Activated gamma-delta T cell (primary cell): ENCODE measurements around the gene ALOX12B.
"Not testable (repeated sequence)": the region's sequence is repeated elsewhere in the genome, so short reads cannot be mapped to it uniquely, and the experiment has no call there.

Experiments used
- DNase-seq: peaks from one replicate; lab custom pipeline; 2025; lab: John Stamatoyannopoulos, UW

ALOX12B gene

GRCh38 chr17:8064561-8065019 lies 22.9 kb downstream of the ALOX12B start:
- no peak for DNase-seq

DNA sequence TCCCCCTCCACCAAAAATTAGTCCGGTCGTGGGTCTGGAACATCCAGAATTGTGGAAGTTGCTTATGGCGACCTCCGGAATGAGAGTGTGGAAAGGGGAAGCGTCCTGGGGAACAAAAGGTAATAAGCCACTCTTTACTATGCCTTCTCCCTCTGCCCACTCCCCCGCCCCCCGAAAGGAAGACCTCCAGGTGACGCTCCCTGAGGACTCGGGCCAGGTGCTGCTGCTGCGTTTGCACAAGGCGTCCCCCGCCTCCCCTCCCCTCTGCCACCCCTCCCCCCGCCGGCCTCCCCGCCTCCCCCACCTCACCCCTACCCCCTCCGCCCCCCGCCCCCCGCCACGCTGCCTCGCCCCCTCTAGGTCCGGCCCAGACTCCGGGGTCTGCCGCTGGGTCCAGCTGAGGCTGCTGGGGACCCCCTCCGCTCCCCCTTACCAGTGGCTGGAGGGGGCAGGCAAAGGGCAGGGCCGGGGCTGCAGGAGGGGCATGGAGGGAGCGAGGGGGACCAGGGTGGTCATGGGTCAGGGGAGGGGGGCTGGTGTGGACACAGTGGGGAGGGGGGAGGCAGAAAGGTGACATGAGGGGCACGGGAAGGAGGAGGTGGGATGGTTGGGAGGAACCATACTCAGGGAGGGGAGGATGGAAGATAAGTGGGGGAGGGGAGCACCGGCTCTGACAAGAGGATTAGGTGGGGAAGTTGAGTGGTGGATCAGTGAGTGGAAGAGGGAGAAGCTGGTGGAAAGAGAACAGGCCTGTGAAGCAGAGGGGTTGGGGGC lies 23.6 kb downstream of the ALOX12B start:
- DNase-seq = no peak

DNA sequence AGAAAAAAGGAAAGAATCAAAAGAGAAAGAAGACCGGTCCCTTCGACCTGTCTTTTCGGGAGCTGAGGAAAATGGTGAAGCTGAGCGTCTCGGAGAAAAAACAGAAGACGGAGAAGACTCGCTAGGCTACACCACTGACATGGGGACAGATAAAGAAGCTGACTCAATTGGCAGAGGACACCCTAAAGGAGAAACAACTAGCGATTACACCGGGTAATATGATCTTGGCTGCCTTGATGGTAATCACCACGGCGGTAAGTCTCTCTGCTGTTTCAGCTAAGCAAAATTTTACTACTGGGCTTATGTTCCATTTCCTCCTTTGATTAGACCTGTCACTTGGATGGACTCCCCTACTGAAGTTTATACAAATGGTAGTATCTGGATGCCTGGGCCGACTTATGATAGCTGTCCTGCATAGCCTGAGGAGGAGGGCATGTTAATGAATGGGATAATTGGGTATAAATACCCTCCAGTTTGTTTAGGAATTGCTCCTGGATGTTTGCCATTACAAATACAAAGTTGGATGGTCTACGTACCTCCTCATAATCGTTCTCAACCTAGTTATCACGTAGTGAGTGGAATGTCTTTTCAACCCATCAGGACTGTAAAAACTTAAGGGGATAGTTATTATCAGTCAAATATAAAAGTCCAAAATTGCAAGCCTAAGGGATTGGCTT lies 24.6 kb downstream of the ALOX12B start:
- no peak for DNase-seq

GRCh38 chr17:8062435-8062806 lies 25.1 kb downstream of the ALOX12B start:
- no peak for DNase-seq

DNA sequence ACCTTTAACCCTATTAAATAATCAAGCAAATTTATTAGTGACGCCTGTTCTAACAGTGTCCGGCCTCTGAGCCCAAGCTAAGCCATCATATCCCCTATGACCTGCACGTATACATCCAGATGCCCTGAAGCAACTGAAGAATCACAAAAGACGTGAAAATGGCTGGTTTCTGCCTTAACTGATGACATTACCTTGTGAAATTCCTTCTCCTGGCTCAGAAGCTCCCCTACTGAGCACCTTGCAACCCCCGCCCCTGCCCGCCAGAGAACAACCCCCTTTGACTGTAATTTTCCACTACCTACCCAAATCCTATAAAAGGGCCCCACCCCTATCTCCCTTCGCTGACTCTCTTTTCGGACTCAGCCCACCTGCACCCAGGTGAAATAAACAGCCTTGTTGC lies 25.7 kb downstream of the ALOX12B start:
- DNase-seq = not testable (repeated sequence)

DNA sequence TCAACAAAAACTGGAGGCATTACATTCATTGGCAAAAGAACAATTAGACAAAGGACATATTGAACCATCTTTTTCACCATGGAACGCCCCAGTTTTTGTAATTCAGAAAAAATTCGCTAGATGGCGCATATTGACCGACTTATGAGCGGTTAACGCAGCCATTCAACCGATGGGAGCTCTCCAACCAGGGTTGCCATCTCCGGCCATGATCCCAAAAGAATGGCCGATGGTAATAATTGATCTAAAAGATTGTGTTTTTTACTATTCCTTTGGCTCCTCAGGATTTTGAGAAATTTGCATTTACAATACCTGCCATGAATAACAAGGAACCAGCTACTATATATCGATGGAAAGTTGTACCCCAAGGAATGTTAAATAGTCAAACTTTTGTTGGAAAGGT lies 27.2 kb downstream of the ALOX12B start:
- no peak for DNase-seq

GRCh38 chr17:8059131-8059530 lies 28.4 kb downstream of the ALOX12B start:
- no peak for DNase-seq

DNA sequence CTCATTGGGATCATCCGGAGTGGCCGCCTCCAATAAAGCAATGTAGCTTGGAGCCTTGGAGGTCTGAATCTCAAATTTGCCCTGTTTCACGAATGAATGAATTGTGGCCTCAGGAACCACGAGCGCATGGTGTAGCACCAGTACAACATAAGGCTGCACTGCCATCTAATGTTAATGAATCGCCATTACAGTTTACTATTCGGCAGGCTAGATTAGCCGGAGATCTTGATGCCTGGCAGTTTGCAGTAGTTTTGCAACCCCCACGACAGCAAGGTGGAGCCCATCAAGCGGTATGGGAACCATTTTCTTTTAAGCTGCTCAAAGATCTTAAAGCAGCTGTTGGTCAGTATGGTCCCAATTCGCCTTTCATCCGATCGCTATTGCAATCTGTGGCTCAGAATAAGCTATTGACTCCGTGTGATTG lies 29.8 kb downstream of the ALOX12B start:
- no peak for DNase-seq

DNA sequence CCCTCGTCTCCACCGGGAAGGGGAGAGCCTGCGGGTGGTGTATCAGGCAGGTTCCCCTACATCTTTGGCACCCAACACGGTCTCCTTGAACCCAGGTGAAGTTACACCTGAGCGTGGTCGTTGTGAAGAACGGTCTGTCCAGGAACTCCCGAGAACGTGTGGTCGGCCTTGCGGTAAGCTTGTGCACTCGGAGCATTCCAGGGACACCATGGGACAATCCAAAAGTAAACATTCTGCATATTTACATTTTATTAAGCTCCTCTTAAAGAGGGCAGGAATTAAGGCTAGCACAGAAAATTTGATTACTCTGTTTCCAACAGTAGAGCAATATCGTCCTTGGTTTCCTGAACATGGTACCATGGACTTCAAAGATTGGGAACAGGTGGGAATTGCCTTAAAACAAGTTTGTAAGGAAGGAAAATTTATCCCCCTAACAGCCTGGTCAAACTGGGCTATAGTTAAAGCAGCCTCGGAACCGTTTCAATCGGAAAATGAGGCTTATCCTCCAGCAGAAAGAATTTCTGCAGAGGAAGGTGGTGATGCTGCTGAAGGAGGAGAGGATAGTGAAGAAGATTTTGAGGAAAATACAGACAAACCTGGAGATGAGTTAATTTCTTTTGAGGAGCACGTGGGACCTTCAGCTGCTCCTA lies 30.4 kb downstream of the ALOX12B start:
- DNase-seq = no peak

DNA sequence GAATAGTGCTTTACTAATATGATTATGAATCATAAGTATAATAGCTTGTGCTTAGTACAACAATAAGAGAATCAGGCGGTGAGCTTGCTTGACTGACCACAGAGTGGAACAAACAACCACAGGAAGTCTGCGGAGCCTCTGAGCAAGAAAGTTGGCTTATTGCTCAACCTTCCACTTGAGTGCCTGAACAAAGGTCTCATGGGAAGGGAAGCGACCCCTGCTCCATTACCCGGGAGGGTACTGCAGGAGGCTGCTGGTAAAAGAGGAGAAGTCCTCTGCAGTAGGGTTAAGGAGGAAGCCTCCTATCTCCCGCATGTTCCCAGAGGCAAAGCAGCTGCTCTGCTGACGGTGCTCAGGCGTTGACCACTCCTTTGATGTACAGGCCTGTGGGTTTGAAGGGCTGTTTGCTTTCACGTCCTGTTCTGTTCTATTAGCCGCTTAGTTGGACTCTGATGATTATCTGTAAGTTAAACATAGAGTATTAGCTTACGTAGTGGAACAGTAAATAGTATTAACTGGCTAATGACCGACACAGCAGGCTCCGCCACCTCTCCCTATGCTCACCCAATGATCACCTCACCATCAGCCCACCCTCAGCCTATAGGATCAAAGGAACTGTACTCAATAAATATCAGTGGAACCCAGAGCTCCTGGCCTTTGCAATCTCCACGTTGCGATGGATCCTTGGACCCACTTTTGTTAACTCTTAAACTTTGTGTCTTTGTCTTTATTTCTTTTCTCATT lies 31.1 kb downstream of the ALOX12B start:
- DNase-seq = no peak

GRCh38 chr17:8055851-8056231 lies 31.7 kb downstream of the ALOX12B start:
- no peak for DNase-seq

GRCh38 chr17:8053600-8053999 lies 33.9 kb downstream of the ALOX12B start:
- DNase-seq = no peak

DNA sequence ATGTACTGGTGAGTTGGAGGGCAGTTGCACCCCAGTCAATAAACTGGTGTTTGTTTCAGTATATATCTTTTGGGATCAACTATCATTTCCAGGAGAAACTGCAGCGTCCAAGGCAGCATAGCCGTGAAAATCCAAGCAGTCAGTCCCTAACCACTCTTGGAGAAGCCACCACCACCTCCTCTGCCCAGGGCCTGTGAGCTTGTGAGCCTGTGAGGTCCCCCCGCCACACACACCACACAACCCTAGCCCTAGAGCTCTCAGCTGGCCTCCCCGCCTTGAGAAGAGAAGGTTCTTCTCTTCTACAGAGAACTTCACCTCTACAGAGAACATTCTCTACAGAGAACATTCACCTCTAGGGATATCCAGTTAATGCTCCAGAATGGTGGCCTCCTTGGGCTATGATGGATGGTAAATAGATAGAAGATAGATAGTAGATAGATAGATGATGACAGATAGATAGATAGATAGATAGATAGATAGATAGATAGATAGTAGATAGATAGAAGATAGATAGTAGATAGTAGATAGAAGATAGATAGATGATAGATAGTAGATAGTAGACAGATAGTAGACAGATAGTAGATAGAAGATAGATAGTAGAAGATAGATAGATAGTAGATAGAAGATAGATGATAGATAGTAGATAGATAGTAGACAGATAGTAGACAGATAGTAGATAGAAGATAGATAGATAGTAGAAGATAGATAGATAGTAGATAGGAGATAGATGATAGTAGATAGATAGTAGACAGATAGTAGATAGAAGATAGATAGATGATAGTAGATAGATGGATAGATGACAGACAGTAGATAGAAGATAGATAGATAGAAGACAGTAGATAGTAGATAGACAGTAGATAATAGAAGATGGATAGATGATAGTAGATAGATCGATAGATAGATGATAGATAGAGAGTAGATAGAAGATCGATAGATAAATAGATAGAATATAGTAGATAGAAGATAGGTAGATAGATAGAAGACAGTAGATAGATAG lies 35.0 kb downstream of the ALOX12B start:
- DNase-seq = no peak

DNA sequence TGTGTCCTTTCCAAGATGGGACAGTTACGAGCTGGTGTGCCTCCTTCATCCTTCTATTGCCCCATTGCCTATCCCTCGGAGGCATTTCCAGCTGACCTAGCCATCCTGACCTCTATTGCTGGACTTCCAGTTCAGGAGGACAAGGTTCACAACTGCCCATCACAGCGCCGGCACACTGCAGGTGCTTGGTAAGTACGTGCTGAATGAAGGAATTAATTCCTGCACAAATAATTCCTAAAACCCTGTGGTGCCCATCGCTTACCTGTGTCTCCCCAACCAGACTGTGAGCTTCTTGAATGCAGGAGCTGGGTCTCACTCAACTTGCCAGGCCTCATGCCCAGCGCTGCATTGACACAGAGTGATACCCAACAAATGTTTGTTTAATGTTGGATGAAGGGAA lies 35.7 kb downstream of the ALOX12B start:
- no peak for DNase-seq

DNA sequence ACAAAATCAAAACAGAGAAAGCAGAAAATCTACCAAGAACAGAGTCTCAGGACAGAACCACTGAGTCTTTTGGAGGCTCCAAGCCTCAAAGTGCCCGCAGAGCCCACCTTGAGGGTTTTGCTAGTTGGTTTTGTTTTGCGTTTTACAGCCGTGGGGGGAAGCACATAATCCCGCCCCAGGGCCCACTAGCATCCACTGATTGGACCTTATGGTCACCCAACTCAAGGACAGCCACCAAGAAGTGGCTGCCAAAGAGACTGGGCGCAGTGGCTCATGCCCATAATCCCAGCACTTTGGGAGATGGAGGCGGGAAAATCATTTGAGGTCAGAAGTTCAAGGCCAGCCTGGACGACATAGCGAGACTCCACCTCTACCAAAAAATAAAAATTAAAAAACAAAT lies 38.8 kb downstream of the ALOX12B start:
- no peak for DNase-seq

GRCh38 chr17:8048236-8048635 lies 39.3 kb downstream of the ALOX12B start:
- DNase-seq = no peak

- DNase-seq = no peak
Observed at GRCh38 chr17:8047769-8048110, 39.8 kb downstream of the ALOX12B start.

DNA sequence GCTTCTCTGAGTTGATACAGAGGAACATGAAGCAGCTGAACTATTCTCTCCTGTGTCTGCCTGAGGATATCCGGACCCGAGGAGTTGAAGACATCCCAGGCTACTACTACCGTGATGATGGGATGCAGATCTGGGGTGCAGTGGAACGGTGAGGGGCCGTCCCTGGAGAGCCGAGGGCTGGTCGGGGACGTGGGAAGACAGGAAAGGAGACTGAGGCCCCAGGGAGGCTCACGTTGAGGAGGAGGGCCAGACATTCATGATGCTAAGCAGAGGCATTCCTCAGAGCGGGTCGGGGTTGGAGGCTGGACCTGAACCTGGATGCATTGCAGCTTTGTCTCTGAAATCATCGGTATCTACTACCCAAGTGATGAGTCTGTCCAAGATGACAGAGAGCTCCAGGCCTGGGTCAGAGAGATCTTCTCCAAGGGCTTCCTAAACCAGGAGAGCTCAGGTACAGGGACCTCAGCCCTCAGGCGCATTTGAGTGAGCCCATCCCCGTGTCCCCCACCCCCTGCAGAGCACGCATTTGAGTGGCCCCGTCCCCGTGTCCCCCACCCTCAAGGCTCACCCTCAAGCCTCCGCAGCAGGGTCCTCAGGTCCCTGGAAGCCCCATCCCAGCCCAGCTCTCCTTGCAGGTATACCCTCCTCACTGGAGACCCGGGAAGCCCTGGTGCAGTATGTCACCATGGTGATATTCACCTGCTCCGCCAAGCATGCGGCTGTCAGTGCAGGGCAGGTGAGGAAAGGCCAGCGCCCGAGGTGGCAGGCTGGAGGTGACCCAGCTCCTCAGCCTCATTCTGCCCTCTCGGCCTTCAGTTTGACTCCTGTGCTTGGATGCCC lies 40.4 kb downstream of the ALOX12B start:
- DNase-seq = no peak

- no peak for DNase-seq
Observed at GRCh38 chr17:8046306-8046928, 41.1 kb downstream of the ALOX12B start.
